ENCODE results near the gene SMPX.

Gene SMPX

DNA sequence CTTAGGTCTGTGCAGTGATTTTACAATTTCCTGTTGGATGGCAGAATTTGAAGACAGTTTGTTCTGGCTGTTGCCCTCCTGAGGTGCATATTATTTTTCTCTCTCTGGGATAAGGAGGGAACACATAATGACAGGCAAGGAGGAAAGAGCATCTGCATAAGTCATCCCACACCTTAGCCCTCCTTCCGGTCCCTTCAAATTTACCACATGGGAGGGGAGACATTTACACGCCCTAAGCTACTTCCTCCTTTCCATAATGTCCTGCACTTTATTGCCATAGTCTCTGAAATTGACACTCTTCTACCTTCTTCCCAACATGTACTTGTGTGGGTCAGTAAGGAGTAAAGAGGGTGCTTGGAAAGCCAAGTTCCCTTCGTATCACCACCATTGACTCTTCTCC is 13.9 kb downstream of the SMPX start:
- no peak for DNase-seq

GRCh38 chrX:21741869-21742701 is 15.8 kb downstream of the SMPX start:
- no peak for DNase-seq

- DNase-seq = no peak
Observed at GRCh38 chrX:21741364-21741763, 16.6 kb downstream of the SMPX start.

GRCh38 chrX:21740329-21741274 is 17.3 kb downstream of the SMPX start:
- peak in 1 of 14 donors; percentile 60 for DNase-seq

DNA sequence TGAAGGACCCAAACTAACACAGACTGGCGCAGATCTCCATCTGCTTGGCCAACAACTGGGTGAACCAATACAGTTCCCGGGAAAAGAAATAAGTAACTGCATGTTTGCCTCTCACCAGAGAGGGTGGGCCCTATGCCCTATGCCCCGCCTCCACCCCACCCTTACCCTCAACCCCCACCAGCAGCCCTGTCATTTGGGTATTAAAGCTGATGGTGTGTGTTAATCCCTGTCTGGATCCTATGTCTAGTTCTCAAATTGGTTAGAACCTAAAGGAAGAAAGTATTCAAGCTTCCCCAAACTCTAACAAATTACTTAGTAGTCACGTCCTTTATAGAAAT is 19.0 kb downstream of the SMPX start:
- DNase-seq = no peak

- DNase-seq = no peak
Observed at GRCh38 chrX:21738210-21738949, 19.5 kb downstream of the SMPX start.

- no peak for DNase-seq
Observed at GRCh38 chrX:21735768-21736127, 22.2 kb downstream of the SMPX start.

DNA sequence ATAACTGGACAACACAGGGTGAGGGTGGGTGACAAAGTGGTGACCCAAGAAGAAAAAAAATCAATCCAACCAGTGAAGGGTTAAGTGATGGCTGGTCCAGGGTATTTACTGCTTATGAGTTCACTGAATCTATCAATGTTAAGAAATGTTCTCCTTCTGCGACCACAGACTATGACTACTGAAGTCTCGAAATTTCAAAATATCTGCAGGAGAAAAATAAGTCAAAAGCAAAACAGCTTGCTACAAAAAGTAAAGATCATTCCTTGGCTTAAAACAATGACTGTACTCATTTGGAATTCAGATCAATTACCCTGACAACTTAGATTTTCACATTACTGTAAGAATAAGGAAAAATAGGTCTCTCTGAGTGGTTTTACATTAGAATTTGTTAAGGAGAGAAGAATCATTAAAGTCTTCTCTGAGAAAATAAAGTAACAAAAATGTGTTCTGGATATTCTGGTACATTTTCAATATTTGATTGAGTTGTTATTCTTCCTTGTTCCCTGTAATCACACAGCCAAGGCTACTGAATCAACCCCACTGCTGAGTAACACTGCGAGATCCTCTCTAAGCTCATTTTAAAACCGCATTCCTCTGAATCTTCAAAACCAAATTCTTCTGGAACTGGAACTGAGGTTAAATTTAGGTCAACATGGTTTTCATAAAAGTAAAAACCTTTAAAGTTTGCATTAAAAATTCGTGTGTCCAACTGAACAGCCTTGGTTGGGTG is 22.7 kb downstream of the SMPX start:
- DNase-seq = no peak

GRCh38 chrX:21734175-21734574 is 23.7 kb downstream of the SMPX start:
- no peak for DNase-seq

DNA sequence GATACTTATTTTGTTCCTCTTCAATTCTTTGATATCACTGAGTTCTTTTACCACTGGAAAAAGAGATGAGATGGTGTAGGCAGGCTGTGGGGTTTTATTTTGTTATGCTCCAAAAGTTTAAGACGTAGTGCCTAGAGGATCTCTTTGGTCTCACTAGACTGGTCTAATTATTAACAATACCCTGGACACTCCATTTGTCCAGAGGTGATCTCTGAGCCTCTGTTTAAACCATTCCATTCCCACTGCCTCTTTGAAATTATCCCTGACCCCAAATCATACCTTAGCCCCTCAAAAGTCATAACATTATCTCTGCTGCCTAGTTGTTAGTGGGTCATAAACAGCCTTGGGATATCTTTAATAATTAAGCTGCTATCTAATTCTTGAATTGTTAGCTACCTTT is 24.2 kb downstream of the SMPX start:
- DNase-seq = no peak

GRCh38 chrX:21730026-21730425 is 27.9 kb downstream of the SMPX start:
- DNase-seq = peak in 1 of 14 donors; percentile 15

GRCh38 chrX:21728276-21728968 is 29.5 kb downstream of the SMPX start:
- DNase-seq = no peak

GRCh38 chrX:21725916-21726315 is 32.0 kb downstream of the SMPX start:
- no peak for DNase-seq

DNA sequence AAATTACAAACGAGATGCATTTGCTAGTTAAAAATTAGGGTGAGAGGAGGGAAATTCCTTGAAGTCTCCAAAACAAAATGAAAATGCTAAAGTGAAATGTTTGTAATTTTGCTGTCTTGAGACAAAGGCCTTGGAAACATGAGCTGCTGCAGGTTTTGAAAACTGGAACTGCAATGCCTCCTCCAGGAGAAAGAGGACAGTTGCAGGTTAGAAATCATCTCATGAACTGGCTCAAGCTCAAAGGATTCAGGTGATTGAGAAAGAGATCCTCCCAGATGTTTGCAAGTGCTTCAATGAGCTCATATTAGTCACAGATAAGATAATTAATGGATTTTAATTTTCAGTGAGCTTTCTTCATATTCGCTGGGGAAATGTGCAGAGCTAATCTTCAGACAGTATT is 32.4 kb downstream of the SMPX start:
- peak in 1 of 14 donors; percentile 26 for DNase-seq

- no peak for DNase-seq
Observed at GRCh38 chrX:21723814-21724213, 34.1 kb downstream of the SMPX start.

DNA sequence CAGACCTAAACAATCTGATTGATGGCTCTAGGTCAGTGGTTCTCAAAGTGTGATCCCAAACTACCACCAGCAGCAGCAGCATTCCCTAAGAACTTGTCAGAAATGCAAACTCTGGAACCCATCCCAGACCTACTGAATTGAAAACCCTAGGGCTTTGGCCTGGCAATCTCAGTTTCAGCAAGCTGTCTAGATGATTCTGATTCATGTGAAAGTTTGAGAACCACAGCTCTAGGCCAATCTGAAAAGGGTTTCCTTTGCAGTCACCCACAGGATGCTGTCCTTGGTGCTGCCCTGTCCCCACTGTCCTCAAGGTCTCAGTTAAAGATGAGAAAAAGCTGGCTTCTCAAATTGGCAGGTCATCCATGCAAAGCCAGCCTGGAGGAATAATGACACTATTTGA is 34.8 kb downstream of the SMPX start:
- DNase-seq = no peak

DNA sequence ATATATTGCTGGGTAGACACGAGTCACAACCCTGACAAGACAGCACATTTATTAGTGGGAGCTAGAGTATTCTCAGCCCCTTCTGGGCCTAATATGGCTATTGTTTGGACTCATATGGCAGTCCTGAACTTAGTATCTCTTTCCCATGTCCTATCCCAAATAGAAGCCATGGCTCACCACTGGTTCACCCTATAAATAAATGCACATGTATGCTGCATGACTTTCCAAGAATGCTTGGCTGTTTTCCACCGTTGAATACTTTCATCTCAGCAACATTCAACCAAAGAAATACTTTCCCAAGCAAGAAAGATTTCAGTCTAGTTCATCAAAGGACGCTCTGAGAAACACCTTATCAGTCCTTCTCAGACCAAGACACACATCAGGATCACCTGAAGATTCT is 36.7 kb downstream of the SMPX start:
- DNase-seq = no peak

DNA sequence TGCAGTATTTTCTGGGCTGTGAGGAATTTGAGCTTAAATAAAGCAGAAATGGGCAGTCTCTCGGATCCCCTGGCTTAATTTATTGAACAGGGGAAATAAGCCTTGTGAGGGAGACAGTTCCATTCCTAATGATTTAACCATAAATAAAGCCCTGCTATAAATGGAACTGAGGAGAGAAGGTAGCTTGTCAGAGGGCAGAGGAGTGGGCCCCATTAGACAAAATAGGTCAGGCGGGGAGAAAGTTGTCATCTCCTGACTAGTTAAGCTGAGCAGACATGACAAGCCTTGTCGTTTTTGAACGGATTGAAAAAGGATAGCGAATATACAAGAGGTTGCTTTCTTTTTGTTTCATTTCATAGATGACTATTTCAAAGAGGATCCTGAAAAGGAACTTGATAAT is 39.3 kb downstream of the SMPX start:
- no peak for DNase-seq

DNA sequence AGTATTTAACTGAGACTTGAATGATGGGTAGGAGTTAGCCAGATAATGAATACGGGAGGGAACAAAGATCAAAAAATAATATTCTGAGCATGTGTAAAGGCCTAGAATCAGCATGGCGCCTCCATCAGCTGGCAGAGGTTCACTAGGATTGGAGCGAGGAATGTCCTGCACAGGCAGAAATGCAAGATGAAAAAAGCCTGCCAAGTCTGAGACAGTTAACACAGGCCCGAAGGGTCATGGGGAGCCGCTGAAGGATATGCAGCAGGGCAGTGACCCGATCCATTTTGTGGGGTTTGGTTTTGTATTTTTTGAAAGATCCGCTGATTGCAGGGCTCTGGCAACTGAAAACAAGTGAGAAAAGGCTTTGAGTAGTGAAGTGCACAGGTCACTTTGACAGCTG is 40.1 kb downstream of the SMPX start:
- DNase-seq = no peak

- DNase-seq = no peak
Observed at GRCh38 chrX:21715825-21716224, 42.1 kb downstream of the SMPX start.

DNA sequence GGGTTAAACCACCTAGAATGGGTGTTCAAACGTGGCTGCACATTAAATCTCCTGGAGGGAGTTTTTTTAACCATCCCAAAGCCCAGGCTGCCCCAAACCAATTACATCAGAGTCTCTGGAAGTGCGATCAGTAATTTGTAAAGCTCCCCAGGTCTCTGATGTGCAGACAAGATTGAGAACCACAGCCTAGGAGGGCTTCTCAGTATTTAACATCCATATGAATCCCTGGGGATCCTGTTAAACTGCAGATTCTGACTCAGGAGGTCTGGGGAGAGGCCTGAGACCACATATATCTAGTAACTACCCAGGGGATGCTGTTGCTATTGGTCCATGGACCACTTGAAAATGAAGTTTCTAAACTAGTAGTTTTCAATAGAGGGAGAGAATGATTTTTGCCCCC is 42.6 kb downstream of the SMPX start:
- DNase-seq = no peak

- no peak for DNase-seq
Observed at GRCh38 chrX:21711848-21712197, 46.1 kb downstream of the SMPX start.
